HG03060 (cell line): ENCODE measurements around the gene DLX4.

ENCODE experiments used
- ATAC-seq: cut with Tn5 transposase; IDR thresholded peaks from one replicate; pipeline ENCODE4 v1.9.1; 2021; ENCODE audit warnings: low read depth, moderate number of reproducible peaks; ENCODE audit not compliant: unreplicated experiment

The DLX4 gene

GRCh38 chr17:49985310-49985990 is 16.5 kb downstream of the DLX4 start:
- ATAC-seq, result no peak

DNA sequence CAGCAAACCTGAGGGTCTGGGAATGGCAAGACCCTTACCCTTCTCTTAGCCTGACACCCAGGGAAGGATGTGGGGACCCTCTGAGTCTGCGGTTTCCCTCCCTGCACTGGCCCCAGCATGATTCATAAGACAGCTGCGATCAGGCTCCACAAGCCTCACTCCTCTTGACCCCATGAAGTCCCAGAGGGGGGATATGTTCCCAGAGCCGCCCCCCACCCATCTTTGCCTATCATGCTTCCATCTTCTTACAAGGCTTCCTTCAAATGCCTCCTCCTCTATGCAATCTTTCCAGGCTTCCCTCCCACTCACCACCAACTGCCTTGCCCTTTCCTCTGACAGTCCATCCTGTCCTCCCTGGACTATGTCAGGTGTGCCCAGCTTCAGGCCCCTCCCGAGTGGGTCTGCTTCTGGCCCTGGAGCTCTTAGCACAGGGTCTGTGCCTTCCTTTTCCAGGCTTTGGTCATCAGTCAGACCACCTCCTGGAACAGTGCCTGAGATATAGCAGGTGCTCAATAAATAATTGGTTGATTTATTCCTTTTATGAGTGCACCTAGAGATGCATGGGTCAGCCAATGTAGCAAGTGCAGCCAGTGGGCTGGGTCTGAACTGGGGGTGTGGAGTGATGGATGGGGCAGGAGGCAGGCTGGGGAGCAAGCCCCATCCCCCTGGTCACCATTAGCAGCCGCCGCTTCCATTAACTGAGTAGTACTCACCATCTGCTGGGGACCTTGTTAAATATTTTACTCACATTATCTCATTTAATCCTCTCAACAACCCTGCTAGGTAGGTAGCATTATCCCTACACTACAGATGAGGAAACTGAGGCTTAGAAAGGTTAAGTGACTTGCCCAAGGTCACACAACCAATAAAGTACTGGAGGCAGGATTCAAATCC is 17.7 kb downstream of the DLX4 start:
- no peak for ATAC-seq

- ATAC-seq, result no peak
Measured at GRCh38 chr17:49987290-49987585, 18.2 kb downstream of the DLX4 start.

GRCh38 chr17:49987681-49988441 is 18.9 kb downstream of the DLX4 start:
- no peak for ATAC-seq

GRCh38 chr17:49989518-49989880 is 20.5 kb downstream of the DLX4 start:
- no peak for ATAC-seq

GRCh38 chr17:49990331-49990730 is 21.3 kb downstream of the DLX4 start:
- ATAC-seq, result no peak

GRCh38 chr17:49990921-49991320 is 21.9 kb downstream of the DLX4 start:
- no peak for ATAC-seq

- no peak for ATAC-seq
Measured at GRCh38 chr17:49991409-49991808, 22.4 kb downstream of the DLX4 start.

DNA sequence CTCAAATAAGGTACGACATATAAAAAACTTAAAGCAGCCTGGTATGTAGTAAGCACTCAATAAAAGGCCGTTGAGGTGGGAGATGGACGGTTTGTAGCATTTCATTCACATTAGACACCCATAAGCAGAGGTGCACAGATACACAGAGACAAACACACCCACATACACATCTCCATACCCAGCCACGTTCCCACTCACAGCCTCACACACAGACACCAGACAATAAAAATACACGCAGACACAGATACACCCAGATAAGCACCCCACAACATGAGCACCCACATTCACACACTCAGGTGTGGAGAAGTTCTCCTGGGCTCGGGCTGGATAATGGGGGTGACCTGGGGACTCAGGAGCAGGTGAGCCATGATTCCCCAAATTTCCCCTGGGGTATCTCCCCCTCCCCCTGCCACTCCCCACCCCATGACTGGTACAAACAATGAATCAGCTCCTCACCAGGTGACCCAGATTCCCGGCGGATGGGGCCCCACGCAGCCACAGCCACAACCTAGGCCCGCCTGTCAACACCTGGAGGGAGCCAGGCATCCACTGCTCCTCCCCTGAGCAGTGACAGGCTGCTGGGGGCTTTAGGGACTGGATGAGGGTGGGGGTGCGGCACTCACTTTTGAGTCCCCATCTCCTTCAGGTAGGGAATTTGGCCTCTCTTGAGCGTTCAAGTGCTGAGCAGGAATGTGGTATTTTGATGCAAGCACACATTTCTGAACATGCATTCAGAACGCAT is 23.4 kb downstream of the DLX4 start:
- no peak for ATAC-seq

DNA sequence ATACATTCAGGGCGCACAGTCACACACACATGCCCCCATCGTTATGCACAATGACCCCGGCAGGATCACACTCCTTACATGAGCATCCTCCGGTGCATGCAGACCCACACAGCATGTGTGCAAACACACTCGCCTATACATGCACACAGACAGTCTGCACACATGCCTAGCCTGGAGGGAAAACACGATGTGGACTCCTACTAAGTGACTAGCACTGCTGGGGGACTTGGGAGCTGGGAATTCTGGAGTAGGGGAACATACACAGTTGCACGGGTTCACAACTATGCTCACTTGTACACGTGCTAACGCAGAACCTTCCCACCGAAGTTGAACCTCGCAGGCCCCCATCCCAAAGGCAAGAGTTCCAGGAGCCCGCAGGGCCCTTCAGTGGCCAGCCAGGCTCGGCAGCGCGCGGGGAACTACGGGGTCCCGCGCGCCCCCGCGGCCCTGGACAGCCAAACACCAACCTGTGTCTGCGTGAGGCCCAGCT is 24.0 kb downstream of the DLX4 start:
- ATAC-seq, result no peak

DNA sequence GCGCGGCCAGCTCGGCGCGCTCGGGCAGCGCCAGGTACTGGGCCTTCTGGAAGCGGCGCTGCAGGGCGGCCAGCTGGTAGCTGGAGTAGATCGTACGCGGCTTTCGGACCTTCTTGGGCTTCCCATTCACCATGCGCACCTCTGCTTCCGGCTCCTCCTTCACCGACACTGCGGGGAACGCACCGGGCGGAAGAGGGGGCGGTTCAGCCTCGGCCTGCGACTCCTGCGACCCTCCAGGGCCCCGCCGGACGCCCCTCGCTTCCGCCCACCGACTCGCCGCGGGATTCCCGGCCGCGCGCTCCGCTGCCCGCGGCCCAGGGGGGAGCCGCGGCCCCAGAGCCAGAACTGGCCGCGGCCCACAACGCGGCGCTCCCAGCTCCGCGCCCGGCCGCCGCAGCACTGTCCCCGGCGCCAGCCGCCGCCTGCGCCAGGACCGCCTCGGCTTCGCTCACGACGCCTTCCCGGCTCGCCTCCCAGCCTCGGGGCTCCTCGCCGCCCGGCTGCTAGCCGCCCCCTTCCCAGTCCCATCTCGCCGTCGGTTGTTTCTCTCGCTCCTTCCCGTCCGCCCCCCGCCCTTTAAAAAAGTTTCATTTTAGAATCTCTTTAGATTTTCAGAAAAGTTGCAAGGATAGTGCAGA is 24.6 kb downstream of the DLX4 start:
- ATAC-seq, result no peak

- ATAC-seq, result no peak
Measured at GRCh38 chr17:49994085-49995054, 25.4 kb downstream of the DLX4 start.

DNA sequence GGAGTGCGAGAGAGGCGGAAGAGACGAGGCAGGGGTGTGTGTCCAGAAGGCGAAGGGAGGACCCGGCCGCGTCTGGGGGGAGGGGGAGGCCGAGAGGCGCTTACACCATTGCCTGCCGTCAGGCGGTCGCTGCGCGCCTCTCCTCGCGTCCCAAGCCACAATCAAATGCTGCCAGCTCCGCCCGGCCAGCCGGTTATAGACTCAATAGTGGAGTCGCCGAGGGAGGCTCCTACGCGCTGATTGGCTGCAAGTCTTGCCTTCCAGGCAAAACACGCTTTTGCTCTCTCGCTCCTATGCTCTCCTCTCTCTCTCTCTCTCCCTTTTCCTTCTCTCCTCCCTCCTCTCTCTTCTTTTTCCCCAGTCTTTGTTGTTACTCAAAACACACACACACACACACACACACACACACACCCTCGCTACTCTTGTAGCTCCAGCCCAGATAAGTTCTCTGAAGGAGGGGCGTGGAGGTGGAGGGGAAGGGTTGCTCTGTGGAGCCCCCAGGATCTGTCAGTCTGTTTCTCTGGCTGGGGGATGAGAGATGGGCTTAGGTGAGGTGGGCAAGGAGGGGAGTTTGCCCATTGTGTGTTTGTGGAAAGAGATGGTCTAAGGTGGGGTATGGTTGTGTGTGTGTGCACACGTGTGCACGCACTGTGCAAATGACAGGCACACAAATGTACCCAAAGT is 26.2 kb downstream of the DLX4 start, which contains the start of gene DLX3:
TSS of gene DLX3 (minus strand) at position 170 of the 684 bp plus-strand sequence. CDS start 226 bp downstream, outside the sequence.
- ATAC-seq, result no peak

GRCh38 chr17:49996121-49996494 is 27.1 kb downstream of the DLX4 start:
- no peak for ATAC-seq

DNA sequence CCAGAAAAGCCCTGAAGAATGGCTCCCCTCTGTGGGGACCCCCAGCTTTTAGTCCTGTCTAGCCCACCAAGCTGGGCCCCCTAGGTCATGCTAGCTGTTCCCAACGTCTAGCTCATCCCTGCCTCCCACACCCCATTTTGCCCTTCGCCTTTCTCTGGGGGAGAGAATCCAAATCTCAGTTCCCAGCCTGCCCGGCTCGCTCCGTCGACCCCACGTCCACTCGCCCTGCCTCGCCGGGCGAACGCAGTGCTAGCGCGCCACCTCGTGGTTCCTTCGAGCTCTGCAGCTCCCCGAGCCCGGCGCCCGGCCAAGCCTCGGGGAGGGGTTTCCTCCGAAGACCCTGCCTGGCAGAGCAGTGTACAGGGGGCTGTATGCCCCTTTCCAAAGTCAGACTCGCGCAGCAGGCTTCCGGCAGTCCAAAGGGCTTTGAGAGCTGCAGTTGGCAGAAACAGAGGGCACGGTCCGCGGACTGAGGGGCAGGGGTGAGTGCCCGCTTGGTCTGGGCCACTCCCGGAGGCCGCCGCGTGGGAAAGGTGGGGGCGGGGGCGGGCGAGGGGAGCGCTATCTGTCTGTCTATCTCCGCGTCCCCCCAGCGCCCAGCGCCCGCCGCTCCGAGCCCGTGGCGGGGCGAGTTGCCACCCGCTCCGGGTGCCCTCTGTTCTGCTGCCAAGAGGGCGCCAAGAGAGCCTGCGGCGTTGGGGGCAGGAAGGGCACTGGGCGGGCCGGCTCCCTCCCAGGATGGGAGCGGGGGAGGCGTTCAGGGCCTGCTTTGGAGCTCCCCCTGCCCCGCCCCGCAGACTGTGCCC is 27.7 kb downstream of the DLX4 start:
- no peak for ATAC-seq

- no peak for ATAC-seq
Measured at GRCh38 chr17:49997301-49997650, 28.3 kb downstream of the DLX4 start.
